GM18870 (cell line): Measurements from ENCODE around the gene SPNS3.

Experiments
- ATAC-seq: cut with Tn5 transposase; IDR thresholded peaks from one replicate; pipeline ENCODE4 v1.9.1; 2021; ENCODE audit warnings: moderate library complexity; ENCODE audit not compliant: unreplicated experiment

SPNS3 gene

DNA sequence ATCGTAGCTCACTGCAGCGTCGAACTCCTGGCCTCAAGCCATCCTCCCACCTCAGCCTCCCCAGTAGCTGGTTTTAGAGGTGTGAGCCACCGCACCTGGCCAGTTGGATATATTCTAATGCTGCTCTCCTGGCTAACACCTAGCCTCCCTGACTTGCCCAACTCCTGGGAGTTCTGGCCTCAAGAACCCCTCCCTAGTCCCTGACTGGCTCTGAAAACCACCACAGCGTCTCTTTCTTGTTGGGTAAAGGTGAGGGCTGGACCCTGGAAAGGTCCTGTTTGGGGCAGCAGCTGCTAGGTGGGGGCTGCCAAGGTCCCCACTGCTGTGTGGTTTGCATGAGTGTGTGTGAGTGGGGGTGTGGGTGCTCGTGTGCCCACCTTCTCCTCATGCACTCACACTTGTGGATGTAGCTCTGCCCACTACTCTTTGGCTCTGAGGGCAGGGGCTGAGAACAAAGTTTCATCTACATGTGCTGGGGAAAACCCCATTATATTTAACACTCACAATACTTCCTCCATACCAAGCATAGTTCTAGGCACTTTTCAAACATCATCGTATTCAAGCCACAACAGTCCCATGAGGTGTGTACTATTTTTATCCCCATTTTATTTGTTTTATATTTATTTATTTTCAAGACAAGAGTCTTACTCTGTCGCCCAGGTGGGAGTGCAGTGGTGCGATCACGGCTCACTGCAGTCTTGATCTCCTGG lies 7.1 kb upstream of the SPNS3 start:
- ATAC-seq, result no peak

DNA sequence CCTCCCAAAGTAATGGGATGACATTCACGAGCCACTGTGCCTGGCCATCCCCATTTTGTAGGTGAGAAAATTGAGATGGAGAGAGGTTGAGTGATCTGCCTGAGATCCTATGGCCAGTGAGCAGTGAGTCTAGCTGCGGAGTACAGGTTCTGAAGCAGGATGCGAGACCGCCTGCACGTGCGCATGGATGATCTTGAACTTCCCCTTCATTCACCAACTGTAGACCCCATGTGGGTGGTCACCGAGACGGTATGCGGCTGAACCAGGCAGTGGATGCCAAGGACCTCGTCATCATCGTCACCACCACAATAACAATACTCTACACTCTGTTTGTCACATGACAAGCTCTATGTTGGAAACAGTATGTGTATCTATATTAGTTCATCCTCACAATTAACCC lies 6.2 kb upstream of the SPNS3 start:
- ATAC-seq, result no peak

DNA sequence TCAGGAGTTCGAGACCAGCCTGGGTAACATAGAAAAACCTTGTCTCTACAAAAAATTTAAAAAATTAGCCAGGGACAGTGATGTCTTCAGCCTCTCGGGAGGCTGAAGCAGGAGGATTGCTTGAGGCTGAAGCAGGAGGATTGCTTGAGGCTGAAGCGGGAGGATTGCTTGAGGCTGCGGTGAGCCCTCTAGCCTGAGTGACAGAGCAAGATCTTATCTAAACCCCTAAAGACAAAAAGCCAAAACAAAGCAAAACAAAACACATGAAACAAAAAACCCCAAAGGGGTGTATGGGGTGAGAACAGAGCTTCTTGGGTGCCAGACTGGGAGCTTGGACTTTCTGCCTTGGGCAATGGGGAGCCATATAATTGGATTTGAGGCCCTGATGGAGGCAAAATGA lies 2.6 kb downstream of the SPNS3 start:
- ATAC-seq, result no peak

DNA sequence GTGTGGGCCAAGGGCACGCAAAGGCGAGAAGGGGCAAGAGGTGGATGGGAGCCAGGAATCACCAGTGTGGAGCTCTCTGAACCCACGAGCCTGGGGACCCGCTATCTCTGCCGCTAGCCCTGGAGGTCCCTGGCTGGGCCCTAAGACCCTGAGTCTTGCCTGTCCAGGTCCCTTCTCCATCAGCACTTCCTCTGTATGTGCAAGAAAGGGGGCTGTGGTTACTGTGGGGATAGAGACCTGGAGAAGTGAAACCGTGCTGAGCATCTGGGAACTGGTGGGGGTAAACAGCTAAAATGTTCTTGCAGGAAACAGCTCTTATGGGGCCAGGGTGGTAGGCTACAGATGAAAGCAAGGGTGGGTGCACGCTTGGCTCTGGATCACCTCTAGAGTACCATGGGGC lies 3.1 kb downstream of the SPNS3 start:
- ATAC-seq, result no peak

DNA sequence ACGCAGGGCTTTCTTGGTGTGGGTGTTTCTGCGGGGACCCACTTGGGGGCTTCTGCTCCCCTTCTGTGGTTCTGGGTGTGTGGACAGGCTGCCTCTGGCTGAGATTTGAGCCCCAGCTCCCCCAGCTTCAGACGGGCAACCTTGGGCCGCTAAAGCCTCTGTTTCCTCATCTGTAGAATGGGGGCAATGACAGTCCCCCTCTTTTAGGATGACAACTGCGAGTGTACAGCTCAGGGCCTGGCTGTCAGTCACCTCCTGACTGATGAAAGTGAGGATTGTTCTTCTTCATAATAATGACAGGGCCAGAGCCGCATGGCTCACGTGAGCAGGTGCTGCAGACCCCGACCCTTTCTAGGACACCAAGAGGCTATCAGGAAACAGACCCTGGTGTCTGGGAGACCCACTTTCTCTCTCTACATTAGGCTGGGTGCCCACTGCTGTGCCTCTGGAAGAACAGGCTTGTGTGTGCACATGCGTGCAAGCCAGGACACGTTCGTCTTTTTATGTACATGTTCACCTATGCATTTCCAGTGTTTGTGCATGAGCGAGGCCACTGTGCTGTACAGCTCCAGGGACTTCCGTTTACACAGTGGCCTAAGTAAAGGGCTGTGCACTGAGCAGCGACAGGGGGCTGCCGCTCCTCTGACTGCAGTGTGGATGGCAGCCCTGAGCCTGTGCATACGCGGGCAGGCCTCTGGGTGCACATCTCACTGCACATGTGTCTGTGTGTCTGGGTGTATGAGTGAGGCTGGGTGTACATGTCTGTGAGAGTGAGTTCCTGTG lies 4.6 kb downstream of the SPNS3 start:
- ATAC-seq, result no peak

DNA sequence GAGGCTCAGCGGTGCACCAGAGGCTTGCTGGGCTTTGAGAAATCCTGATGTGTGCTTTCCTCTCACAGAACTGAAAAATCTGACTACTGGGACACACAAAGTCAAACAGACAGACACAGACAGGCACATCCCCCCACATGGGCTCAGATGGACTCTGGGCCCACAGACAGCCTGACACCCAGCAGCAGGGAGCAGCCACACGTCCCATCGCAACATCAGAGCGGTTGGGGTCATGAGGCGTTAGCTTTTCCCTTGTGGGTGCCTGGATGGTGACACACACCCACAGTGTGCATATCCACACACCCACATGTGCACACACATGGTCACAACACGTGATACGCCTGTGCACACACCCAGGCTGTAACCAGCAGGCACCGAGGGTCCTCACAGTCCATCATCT lies 6.3 kb downstream of the SPNS3 start:
- no peak for ATAC-seq

DNA sequence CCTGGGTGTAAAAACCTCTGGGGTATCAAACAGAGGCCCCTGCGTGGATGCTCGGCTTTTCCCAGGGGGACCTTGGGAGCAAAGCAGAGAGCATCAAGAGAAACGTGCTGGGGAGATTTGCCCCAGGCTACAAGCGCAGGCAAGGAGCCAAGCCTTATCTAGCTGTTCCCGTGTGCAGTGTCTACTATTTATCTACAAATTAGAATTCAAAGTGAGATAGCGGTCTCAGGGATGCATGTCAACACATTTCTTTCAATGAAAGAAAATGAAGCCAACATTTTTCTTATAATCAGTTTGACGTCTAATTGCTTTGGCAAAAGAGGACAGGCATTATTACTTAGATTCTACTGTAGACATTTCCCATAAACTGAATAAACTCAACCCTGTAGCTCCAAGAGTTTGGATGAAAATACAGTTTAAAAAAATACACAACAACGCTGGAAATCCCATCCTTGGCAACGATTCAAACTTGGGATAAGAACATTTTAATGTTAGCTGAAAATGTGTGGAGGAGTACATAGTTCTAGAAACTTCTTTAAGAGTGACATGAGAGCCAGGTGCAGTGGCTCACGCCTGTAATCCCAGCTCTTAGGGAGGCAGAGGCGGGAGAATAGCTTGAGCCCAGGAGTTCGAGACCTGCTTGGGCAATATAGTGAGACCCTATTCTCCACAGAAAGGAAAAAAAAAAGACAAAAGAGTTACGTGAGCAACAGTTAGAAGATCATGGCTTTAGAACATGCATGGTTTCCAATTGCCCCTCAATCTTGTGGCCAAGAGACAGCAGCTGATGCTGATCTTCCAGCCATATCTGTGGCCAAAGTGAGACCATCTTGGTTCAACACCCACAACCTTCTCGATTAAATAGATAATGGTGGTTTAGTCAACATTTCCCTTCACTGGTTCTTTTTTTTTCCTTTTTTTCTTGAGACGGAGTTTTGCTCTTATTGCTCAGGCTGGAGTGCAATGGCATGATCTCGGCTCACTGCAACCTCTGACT lies 7.2 kb downstream of the SPNS3 start:
- no peak for ATAC-seq

DNA sequence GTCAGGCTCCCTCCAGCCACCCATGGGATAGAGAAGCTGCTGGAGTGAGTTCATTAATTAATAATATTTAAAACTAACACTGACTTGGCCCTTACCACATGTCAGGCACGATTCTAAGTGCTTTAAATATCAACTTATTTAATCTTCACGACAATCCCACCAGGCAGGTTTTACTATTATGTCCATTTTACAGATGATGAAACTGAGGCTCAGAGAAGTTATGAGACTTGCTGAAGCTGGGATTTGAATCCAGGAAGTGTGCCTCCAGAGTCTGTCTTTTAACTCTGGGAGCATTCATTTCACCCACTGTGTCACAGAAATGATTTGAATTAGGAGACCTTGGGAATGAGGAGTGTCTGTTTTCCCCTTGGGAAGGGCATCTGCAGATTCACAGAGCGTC lies 8.8 kb downstream of the SPNS3 start:
- ATAC-seq, result no peak

DNA sequence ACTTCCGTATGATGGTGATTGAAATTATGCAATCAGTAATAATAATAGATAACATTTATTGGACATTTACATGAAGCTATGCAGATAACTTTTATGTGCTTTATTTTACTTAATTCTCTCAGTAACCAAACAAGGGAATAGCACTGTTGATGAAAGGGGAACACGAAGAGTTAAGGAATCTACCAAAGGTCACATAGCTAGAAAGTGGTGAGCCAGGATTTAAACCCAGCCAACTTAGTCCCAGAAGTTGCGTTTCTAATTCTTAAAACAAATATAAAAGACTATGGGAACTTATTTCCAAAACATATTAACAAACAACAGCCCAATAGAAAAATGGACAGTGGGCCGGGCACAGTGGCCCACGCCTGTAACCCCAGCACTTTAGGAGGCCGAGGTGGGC lies 9.7 kb downstream of the SPNS3 start:
- ATAC-seq, result no peak

DNA sequence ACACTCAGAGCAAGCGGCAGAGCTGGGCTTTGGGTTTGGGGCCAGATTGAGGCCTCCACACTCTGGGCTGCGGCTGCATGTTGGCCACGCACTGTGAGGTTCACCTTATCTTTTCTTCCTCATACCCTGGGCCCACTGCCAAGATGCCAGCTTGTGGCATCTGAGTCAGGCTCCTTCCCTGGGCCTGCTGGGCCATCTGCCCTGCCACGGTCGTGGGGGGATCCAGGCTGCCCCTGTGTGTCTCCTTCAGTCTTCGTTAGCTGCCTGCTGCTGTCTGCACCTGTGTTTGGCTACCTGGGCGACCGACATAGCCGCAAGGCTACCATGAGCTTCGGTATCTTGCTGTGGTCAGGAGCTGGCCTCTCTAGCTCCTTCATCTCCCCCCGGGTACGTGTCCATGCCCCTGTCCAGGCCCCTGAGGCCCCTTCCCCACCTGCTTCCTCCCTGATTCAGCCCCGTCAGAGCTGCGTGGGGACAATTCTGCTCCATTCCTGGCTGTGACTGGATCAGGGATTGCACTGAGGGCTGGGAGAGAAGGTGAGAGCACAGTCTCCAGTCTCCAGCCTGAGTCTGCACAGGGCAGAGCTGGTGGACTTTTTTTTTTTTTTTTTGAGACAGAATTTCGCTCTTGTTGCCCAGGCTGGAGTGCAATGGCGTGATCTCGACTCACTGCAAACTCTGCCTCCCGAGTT lies 11.2 kb downstream of the SPNS3 start:
- ATAC-seq, result no peak

DNA sequence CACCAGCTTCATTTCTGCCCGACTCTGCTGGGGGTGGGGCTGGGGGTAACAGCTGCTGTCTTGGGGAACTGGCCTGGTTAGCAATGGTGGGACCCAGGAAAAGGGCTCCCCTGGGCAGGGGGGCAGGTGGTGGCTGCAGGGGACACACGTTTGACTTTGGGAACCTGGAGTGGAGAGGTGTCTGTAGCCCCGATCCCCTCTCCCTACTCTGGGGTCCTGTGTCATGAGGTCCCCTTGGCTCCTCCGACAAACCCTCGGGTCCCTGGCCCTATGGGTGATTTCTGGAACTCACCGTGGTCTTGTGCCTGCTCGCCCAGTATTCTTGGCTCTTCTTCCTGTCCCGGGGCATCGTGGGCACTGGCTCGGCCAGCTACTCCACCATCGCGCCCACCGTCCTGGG lies 12.0 kb downstream of the SPNS3 start:
- ATAC-seq, result no peak

DNA sequence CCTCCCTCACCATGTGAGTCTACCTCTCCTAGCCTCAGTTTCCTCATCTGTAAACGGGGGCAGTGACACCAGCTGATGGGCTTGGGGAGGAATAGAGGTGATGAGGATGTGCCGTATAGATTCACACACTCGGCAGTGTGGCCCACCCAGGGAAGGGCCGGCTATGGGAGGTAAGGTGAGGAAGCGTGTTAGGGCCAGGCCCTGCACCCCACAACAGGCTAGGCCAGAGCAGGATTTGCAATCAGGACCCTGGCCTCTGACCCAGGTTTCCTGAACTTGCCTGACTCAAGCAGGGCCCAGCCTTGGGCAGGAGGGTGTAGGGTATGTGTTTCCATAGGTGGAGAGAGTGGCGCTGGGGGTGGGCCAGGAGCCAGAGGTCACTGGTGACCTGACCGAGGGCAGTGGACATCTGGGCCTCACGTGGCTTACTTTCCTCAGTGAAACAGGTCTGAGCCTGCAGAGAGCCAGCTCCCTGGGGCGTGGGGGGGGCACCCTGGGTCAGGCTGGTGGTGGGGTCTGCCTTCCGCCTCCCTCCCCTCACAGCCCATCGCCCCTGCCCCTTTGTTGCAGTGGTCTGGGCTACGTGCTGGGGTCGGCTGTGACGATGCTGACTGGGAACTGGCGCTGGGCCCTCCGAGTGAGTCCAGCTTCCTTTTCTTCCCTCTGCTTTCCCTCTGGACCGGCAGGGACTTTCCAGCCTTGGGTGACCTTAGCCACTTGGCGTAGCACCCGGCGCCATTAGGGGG lies 12.8 kb downstream of the SPNS3 start:
- no peak for ATAC-seq

DNA sequence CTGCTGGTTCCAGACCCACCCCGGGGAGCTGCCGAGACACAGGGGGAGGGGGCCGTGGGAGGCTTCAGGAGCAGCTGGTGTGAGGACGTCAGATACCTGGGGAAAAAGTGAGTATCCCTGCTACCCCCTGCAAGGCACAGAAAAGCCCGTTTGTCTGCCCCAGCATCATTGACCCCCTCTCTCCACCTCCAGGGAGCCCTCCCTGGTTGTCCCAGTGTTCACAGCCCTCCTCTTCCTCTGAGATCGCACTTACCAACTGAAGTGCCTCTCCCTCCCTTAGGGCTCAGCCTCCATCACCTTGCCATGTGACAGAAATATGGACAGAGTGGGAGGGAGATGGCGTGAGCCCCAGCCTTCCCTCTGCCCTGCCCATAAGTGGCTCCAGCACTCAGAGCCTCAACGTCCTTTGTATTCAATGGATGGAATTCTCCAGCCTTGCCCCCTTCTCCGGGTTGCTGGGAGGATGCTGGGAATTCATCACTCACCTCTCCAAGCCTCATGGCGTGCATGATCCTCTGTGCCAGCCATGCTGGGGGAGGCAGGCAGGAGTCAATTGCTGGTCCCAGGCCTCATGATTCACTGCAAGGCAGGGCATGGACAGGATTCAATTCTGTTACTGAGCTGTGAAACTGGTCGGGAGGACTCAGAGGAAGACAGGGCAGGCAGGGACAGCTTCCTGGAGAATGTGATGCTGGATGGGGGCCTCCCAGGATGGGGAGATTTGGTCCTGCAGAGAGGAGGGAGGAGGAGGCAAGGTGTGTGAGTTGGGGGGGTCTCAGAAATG lies 14.6 kb downstream of the SPNS3 start:
- no peak for ATAC-seq

DNA sequence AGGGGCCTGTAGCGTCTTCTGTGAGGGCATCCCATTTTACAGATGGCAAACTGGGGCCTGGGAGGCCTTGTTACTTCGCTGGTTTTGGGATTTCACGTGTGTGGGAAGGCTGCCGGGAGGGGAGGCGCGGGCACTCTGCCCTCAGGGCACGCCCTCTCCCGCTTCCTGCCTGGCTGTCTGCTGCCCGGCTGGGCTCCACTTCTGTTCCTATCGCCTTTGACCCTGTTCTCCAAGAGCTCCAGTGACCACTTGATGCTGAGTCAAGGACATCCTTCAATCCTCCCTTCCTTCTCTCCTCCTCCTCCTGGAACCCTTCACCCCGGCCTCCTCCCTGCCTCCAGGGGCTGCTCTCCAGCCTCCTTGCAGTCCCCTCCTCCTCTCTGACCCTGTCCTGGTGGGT lies 16.0 kb downstream of the SPNS3 start:
- no peak for ATAC-seq

DNA sequence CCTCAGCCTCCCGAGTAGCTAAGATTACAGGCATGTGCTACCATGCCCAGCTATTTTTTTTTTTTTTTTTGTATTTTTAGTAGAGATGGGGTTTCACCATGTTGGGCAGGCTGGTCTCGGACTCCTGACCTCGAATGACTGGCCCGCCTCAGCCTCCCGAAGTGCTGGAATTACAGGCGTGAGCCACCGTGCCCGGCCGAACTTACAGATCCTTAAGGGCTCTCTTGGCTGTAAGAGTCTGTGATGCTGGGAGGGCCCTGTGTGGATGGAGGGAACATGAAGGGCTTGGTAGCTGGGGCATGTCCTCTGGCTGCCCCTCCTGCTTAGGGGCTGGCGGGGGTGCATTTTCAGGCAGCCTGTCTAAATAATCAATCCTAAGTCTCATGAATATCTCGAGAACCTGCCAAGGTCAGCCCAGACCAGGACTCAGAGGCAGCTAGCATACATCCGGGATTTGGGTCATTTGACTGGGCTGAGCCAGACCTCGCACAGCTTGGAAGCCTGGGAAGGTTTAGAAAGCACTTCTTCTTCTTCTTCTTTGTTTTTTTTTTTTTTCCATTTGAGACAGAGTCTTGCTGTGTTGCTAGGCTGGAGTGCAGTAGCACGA lies 17.1 kb downstream of the SPNS3 start:
- ATAC-seq, result no peak

DNA sequence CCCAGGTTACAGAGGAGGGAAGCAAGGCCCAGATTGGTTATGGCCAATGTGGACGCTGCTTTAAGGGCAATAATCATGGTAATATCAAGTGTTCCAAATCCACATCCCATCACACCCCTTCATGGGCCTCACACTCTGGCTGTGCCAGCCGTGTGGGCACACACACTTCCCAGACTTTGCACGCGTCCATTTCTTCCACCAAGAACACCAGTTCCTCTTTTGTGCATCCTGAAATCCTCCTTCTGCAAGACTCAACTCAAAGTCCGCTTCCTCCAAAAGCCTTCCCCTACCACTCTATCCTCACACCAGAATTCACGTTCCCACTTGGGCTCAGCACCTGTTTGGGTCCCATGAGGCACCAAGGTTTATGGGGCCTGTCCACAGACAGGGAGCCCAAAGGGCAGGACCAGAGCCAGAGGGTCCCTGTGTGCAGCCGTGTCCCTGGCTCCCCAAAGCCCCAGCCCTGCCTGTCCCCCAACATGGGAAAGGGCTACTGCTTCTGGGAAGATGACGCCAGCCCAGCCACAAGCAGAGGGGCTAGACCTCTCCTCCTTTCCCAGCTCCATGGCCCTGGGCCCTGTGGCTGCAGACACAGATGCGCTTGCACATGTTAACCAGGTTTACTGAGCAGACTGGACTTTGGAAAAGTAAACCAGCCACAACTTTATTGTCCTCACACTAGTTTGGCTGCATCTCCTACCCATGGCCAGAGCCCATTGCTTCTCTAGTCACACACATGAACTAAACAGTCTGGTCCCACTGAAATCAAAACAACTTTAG lies 20.3 kb downstream of the SPNS3 start:
- no peak for ATAC-seq

DNA sequence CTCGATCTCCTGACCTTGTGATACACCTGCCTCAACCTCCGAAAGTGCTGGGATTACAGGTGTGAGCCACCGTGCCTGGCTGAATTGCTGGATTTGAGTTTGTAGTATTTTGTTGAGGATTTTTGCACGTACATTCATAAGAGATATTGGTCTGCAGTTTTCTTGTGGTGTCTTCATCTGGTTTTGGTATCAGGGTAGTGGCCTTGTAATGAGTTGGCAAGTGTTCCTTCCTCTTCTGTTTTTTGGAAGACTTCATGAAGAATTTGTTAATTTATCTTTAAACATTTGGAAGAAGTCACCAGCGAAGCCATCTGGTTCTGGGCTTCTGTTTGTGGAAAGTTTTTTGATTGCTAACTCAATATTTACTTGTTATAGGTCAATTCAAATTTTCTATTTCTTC lies 26.9 kb downstream of the SPNS3 start:
- ATAC-seq, result no peak

DNA sequence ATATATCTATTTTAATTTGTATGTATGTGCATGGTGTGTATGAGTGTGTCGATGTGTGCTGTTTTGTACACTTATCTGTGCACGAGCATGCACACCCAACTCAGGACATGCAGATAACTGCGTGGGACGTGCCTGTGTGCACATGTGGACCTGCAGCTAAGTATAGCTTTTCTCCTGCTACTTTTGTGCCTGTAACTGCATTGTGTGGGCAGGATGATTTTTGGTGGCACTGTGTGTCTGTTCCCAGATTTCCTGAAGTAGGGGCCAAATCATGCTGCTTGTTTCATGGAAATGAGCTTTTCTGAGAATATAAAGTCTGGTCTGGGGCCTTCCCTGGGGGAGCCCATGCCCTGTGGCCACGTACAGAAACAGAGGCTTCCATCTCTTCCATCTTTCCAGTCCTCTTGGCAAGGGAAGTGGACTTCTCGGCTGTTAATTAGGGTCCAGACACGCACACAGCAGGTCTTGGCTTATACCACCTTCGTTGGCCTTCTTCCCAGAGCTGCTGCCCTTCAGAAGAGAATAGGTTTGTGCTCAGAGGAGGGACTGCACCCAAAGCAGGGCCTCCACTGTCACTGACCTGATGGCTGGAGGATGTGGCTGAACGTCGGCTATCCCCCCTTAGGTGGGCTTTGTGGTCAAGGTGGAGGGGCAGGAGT lies 30.2 kb downstream of the SPNS3 start:
- no peak for ATAC-seq
